GM23338 (cell line): ENCODE data around the gene TRABD2A. TPM values are rescaled to one million over a fixed set of nuclear protein-coding genes. Genes with fewer than 3 reads are reported as not detected.

Experiments used
- ATAC-seq: fragments of 200-7000 bp; cut with Tn5 transposase; 3 replicates; pipeline ENCODE4 v1.9.1; 2020
- DNase-seq: peaks from one replicate; pipeline ENCODE4 v3.0.0-alpha.2; 2015; ENCODE audit warnings: low spot score
- H2AFZ ChIP-seq: fragments of 200-600 bp; sonication (generic); 2 replicates; pipeline ENCODE4 v1.8.0; 2016; ENCODE audit warnings: antibody characterized with exemption, mild to moderate bottlenecking, moderate library complexity
- H3F3A ChIP-seq: fragments of 200-600 bp; sonication (generic); replicated peaks from 2 replicates; pipeline ENCODE4 v1.8.0; 2017; ENCODE audit warnings: antibody characterized with exemption, mixed run types, low read depth
- H3K27ac ChIP-seq: fragments of 200-600 bp; sonication (generic); 2 replicates; pipeline ENCODE4 v1.6.1; 2016; ENCODE audit warnings: low read depth
- H3K27me3 ChIP-seq: fragments of 200-600 bp; sonication (generic); 2 replicates; pipeline ENCODE4 v1.8.0; 2016; ENCODE audit warnings: mild to moderate bottlenecking, mixed run types, moderate library complexity; ENCODE audit not compliant: insufficient read depth
- H3K36me3 ChIP-seq: fragments of 200-600 bp; sonication (generic); 2 replicates; pipeline ENCODE4 v1.8.0; 2016; ENCODE audit warnings: mild to moderate bottlenecking; ENCODE audit not compliant: insufficient read depth
- H3K4me1 ChIP-seq: fragments of 200-600 bp; sonication (generic); 2 replicates; pipeline ENCODE4 v1.8.0; 2016; ENCODE audit warnings: mild to moderate bottlenecking, moderate library complexity; ENCODE audit not compliant: insufficient read depth
- H3K4me2 ChIP-seq: fragments of 200-600 bp; sonication (generic); 2 replicates; pipeline ENCODE4 v1.7.1; 2017; ENCODE audit warnings: mixed run types
- H3K4me3 ChIP-seq: fragments of 200-600 bp; sonication (generic); 2 replicates; pipeline ENCODE4 v1.6.1; 2016; ENCODE audit warnings: mixed run types
- H3K79me2 ChIP-seq: fragments of 200-600 bp; sonication (generic); replicated peaks from 2 replicates; pipeline ENCODE4 v1.8.0; 2017; ENCODE audit warnings: mild to moderate bottlenecking; ENCODE audit not compliant: insufficient read depth
- H3K9me2 ChIP-seq: fragments of 200-600 bp; sonication (generic); 2 replicates; pipeline ENCODE4 v1.8.0; 2017; ENCODE audit not compliant: insufficient read depth
- H4K20me1 ChIP-seq: fragments of 200-600 bp; sonication (generic); replicated peaks from 2 replicates; pipeline ENCODE4 v1.8.0; 2017; ENCODE audit warnings: mild to moderate bottlenecking; ENCODE audit not compliant: insufficient read depth
- H3K27ac Mint-ChIP-seq: 2 replicates; pipeline ENCODE4 v1.8.0; 2020; ENCODE audit warnings: inconsistent platforms, mild to moderate bottlenecking, moderate library complexity, mixed read lengths
- H3K27me3 Mint-ChIP-seq: 3 replicates; pipeline ENCODE4 v1.8.0; 2022; ENCODE audit warnings: low read depth, mild to moderate bottlenecking, moderate library complexity, mixed read lengths, inconsistent platforms; ENCODE audit not compliant: insufficient read depth, poor library complexity
- H3K36me3 Mint-ChIP-seq: 3 replicates; pipeline ENCODE4 v1.8.0; 2021; ENCODE audit warnings: low read depth, mild to moderate bottlenecking, inconsistent platforms, moderate library complexity, mixed read lengths
- H3K4me1 Mint-ChIP-seq: 3 replicates; pipeline ENCODE4 v1.8.0; 2020; ENCODE audit warnings: mild to moderate bottlenecking, inconsistent platforms, mixed read lengths
- H3K4me3 Mint-ChIP-seq: 3 replicates; pipeline ENCODE4 v1.8.0; 2021; ENCODE audit warnings: moderate library complexity, mild to moderate bottlenecking, inconsistent platforms, mixed read lengths
- H3K9me3 Mint-ChIP-seq: 3 replicates; pipeline ENCODE4 v1.8.0; 2020; ENCODE audit warnings: moderate library complexity, mild to moderate bottlenecking, inconsistent platforms, mixed read lengths
- CREB1 ChIP-seq: fragments of 250-450 bp; sonication (Bioruptor Pico); IDR thresholded peaks from 2 replicates; pipeline ENCODE4 v1.5.0; 2020; ENCODE audit warnings: low read depth, mild to moderate bottlenecking, moderate library complexity
- ETS1 ChIP-seq: IDR thresholded peaks from 2 replicates; pipeline ENCODE4 v1.6.1; 2016; ENCODE audit warnings: antibody characterized with exemption
- EZH2 ChIP-seq: fragments of 200-600 bp; sonication (generic); IDR thresholded peaks from one replicate; pipeline ENCODE4 v1.8.0; 2017; ENCODE audit warnings: antibody characterized with exemption, mild to moderate bottlenecking, low read depth; ENCODE audit not compliant: unreplicated experiment
- EZH2phosphoT487 ChIP-seq: fragments of 200-600 bp; sonication (generic); IDR thresholded peaks from one replicate; pipeline ENCODE4 v1.8.1; 2018; ENCODE audit warnings: antibody characterized with exemption; ENCODE audit not compliant: unreplicated experiment
- JUNB ChIP-seq: IDR thresholded peaks from one replicate; pipeline ENCODE4 v1.6.1; 2016; ENCODE audit warnings: antibody characterized with exemption; ENCODE audit not compliant: unreplicated experiment
- NANOG ChIP-seq: IDR thresholded peaks from 2 replicates; pipeline ENCODE4 v1.6.1; 2016; ENCODE audit warnings: antibody characterized with exemption, borderline replicate concordance
- POLR2AphosphoS5 ChIP-seq: IDR thresholded peaks from 2 replicates; pipeline ENCODE4 v1.6.1; 2016; ENCODE audit warnings: antibody characterized with exemption, low read depth
- REST ChIP-seq: IDR thresholded peaks from one replicate; pipeline ENCODE4 v1.6.1; 2018; ENCODE audit warnings: antibody characterized with exemption; ENCODE audit not compliant: unreplicated experiment
- STAT1 ChIP-seq: IDR thresholded peaks from one replicate; pipeline ENCODE4 v1.6.1; 2016; ENCODE audit warnings: antibody characterized with exemption; ENCODE audit not compliant: unreplicated experiment
- ZNF114 ChIP-seq: fragments of 250-450 bp; sonication (Bioruptor Pico); IDR thresholded peaks from 2 replicates; pipeline ENCODE4 v1.5.0; 2020; ENCODE audit warnings: mild to moderate bottlenecking, moderate library complexity
- ZNF331 ChIP-seq: fragments of 250-450 bp; sonication (Bioruptor Pico); IDR thresholded peaks from 2 replicates; pipeline ENCODE4 v1.5.0; 2020; ENCODE audit warnings: low read depth, mild to moderate bottlenecking, moderate library complexity
- ZNF462 ChIP-seq: fragments of 250-450 bp; sonication (Bioruptor Pico); IDR thresholded peaks from 2 replicates; pipeline ENCODE4 v1.5.0; 2020; ENCODE audit warnings: mild to moderate bottlenecking, moderate library complexity
- polyA plus RNA-seq: library from polyadenylated mRNA; unstranded; fragments of >200 nt; fragmentation: Nextera tagmentation; extraction: Ambion mirVana; gene quantifications from 2 replicates; pipeline ENCODE4 v1.2.1, GENCODE V29; 2016
- total RNA-seq: library from RNA; depleted of rRNA; stranded (reverse); fragments of >200 nt; shearing (Covaris generic); gene quantifications from 2 replicates; pipeline ENCODE4 v1.2.3, GENCODE V29; 2014
- TF ChIP-seq, protein P1 (sequence below), 2 experiments: fragments of 200-600 bp in 1 of 2; sonication (generic) in 1 of 2; conservative IDR thresholded peaks; 2 replicates each; pipeline versions ENCODE4 v1.5.1 to v1.6.1; 2016 to 2017; ENCODE audit warnings: antibody characterized with exemption in 2 of 2, low read depth in 2 of 2, mild to moderate bottlenecking in 2 of 2, moderate library complexity in 1 of 2

TRABD2A gene
- total and polyA plus RNA-seq, 2 experiments from 2014 or later, result 5.5 to 12.1 TPM

GRCh38 chr2:84904151-84904550, 23.3 kb upstream of the TRABD2A start:
- no peaks in the 10 kb centered on the region for H3K36me3 ChIP-seq
- DNase-seq (no peak), ATAC-seq (no peak)
- peaks cover 5% of the 10 kb centered on the region; the same call in 1 of the 2 replicates for H3K9me2 ChIP-seq
- peak overlapping the region; percentile 83 for H3K4me3 Mint-ChIP-seq
- peaks cover 21% of the 10 kb centered on the region; the same call in 2 of the 3 replicates for H3K4me1 Mint-ChIP-seq
- H3K27me3 ChIP-seq, result peaks cover 23% of the 10 kb centered on the region
- H3K36me3 Mint-ChIP-seq, result peaks cover 24% of the 10 kb centered on the region; the same call in 2 of the 3 replicates
- H3K4me3 ChIP-seq, result peak overlapping the region; percentile 95
- H3K4me2 ChIP-seq, result peak overlapping the region; percentile 92
- no peaks in the 10 kb centered on the region for H4K20me1 ChIP-seq
- peaks cover 3% of the 10 kb centered on the region; the same call in 1 of the 2 replicates for H3F3A ChIP-seq
- no peak overlapping the region for H3K27ac ChIP-seq
- H3K4me1 ChIP-seq, result peaks cover 10% of the 10 kb centered on the region
- TF ChIP-seq JUNB (no peak), ETS1 (no peak), ZNF114 (CRISPR knock-in tag) (no peak), POLR2AphosphoS5 (no peak), CREB1 (CRISPR knock-in tag) (no peak), STAT1 (no peak), REST (no peak), NANOG (no peak), ZNF331 (CRISPR knock-in tag) (no peak), EZH2 (no peak), EZH2phosphoT487 (no peak), ZNF462 (no peak)
- TF ChIP-seq, protein P1, sequence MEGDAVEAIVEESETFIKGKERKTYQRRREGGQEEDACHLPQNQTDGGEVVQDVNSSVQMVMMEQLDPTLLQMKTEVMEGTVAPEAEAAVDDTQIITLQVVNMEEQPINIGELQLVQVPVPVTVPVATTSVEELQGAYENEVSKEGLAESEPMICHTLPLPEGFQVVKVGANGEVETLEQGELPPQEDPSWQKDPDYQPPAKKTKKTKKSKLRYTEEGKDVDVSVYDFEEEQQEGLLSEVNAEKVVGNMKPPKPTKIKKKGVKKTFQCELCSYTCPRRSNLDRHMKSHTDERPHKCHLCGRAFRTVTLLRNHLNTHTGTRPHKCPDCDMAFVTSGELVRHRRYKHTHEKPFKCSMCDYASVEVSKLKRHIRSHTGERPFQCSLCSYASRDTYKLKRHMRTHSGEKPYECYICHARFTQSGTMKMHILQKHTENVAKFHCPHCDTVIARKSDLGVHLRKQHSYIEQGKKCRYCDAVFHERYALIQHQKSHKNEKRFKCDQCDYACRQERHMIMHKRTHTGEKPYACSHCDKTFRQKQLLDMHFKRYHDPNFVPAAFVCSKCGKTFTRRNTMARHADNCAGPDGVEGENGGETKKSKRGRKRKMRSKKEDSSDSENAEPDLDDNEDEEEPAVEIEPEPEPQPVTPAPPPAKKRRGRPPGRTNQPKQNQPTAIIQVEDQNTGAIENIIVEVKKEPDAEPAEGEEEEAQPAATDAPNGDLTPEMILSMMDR (conservative IDR thresholded peaks at IDR 0.05; ENCODE audit: low read depth in 2 of 2), result no peak
- peaks cover 1% of the 10 kb centered on the region; the same call in 1 of the 3 replicates for H3K9me3 Mint-ChIP-seq
- peaks cover 27% of the 10 kb centered on the region for H3K27me3 Mint-ChIP-seq
- H3K27ac Mint-ChIP-seq, result no peak overlapping the region
- H3K79me2 ChIP-seq, result peaks cover 7% of the 10 kb centered on the region
- peak overlapping the region; percentile 44 for H2AFZ ChIP-seq
